OCI-LY3 (cell line): ENCODE measurements around the gene FRMD4B.

Source experiments
- EZH2phosphoT487 ChIP-seq: fragments of 200-600 bp; shearing (Covaris generic); IDR thresholded peaks from 2 replicates; pipeline ENCODE4 v1.6.1; 2018; ENCODE audit warnings: antibody characterized with exemption, mixed run types, low read depth
- TF ChIP-seq, protein P1 (sequence below): fragments of 200-600, 300-600 bp; sonication (generic); IDR thresholded peaks from 2 replicates; pipeline ENCODE4 v1.5.1; 2014; ENCODE audit warnings: antibody characterized with exemption, low read length, low read depth

GRCh38 chr3:69182588-69183316 is 203.1 kb downstream of the FRMD4B start:
- TF ChIP-seq, protein P1, sequence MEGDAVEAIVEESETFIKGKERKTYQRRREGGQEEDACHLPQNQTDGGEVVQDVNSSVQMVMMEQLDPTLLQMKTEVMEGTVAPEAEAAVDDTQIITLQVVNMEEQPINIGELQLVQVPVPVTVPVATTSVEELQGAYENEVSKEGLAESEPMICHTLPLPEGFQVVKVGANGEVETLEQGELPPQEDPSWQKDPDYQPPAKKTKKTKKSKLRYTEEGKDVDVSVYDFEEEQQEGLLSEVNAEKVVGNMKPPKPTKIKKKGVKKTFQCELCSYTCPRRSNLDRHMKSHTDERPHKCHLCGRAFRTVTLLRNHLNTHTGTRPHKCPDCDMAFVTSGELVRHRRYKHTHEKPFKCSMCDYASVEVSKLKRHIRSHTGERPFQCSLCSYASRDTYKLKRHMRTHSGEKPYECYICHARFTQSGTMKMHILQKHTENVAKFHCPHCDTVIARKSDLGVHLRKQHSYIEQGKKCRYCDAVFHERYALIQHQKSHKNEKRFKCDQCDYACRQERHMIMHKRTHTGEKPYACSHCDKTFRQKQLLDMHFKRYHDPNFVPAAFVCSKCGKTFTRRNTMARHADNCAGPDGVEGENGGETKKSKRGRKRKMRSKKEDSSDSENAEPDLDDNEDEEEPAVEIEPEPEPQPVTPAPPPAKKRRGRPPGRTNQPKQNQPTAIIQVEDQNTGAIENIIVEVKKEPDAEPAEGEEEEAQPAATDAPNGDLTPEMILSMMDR: no peak
- TF ChIP-seq EZH2phosphoT487: no peak
